ENCODE results near the gene SH3PXD2A. TPM values are rescaled to one million over a fixed set of nuclear protein-coding genes. Genes with fewer than 3 reads are reported as not detected.
A peak's percentile ranks its signal among the peaks of the same experiment; 100 is the strongest.

SH3PXD2A gene
- total RNA-seq, 1 donor = 29.0 TPM

DNA sequence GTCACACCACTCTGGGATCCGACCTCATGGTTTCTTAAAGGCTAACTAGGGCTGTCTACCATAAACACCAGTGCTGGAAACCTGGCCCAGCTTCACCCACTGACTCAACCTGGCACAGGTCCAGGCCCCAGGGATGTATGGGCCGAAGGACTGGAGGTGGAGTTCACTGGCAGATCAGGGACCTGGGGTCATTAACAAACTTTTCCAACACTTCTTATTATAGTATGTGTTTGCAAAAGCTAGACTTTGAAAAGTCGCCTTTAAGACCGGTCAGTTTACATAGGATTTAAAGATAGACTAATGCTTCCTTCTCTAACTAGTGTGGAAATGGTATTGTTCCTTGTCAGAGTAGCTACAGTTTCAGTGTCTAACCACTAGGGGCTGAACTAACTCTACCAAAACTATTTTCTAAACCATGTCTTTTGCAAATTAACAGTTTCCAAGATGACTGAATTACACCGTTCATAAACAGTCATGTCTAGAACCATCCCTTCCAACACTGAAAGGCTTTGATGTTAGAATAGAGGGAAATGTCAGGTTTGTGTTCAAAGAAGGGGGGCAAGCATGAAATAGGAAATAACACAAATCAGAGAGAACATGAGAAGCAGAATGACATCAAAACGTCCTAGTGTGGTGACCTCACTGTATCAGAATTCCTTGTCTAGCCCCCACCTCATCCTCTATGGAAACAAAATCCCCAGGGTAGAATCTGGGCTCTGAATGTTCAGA lies 32.9 kb upstream of the SH3PXD2A start:
- TF ChIP-seq, protein P1, sequence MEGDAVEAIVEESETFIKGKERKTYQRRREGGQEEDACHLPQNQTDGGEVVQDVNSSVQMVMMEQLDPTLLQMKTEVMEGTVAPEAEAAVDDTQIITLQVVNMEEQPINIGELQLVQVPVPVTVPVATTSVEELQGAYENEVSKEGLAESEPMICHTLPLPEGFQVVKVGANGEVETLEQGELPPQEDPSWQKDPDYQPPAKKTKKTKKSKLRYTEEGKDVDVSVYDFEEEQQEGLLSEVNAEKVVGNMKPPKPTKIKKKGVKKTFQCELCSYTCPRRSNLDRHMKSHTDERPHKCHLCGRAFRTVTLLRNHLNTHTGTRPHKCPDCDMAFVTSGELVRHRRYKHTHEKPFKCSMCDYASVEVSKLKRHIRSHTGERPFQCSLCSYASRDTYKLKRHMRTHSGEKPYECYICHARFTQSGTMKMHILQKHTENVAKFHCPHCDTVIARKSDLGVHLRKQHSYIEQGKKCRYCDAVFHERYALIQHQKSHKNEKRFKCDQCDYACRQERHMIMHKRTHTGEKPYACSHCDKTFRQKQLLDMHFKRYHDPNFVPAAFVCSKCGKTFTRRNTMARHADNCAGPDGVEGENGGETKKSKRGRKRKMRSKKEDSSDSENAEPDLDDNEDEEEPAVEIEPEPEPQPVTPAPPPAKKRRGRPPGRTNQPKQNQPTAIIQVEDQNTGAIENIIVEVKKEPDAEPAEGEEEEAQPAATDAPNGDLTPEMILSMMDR (IDR thresholded peaks at IDR 0.05; ENCODE audit: extremely low read depth, low read depth, low read length) = peak; percentile 91
- peaks cover 28% of the 10 kb centered on the region for H3K36me3 ChIP-seq (ENCODE audit: insufficient read depth, low read length)
- DNase-seq (ENCODE audit: insufficient read length, low spot score, missing footprints) = peak; percentile 90
- H3K79me2 ChIP-seq (ENCODE audit: insufficient read depth, low read length) = no peaks in the 10 kb centered on the region
- peak overlapping the region; percentile 56 for H3K4me2 ChIP-seq (ENCODE audit: insufficient read depth, low read length)
- H3K27me3 ChIP-seq (ENCODE audit: insufficient read depth, low read length) = no peaks in the 10 kb centered on the region
- H4K20me1 ChIP-seq (ENCODE audit: insufficient read depth, low read length) = no peaks in the 10 kb centered on the region
- H3K4me3 ChIP-seq (ENCODE audit: insufficient read depth, low read length) = no peak overlapping the region
- peaks cover 30% of the 10 kb centered on the region for H3K4me1 ChIP-seq (ENCODE audit: insufficient read depth, low read length)
- H2AFZ ChIP-seq (ENCODE audit: low read length) = peak overlapping the region; percentile 47
- H3K27ac ChIP-seq (ENCODE audit: low read depth, low read length) = peak overlapping the region; percentile 73
- no peaks in the 10 kb centered on the region for H3K9me3 ChIP-seq (ENCODE audit: low read depth, low read length)

DNA sequence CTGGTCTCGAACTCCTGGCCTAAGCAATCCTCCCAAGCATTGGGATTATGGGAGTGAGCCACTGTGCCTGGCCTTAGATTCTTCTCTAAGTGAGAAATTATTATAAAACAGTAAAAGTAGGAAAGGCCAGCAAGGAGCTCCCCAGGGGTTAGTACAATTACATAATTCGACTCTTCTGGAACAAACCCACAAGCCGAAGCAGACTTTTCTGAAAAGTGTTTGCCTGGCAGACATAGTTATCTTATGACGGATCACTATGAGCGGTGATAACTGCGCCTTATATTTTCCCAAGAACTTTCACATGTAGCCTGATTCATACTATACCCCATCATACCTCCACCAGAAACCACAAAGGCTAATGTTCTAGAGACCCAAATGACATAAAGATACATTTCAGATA lies 30.2 kb upstream of the SH3PXD2A start:
- no peak overlapping the region for H3K4me3 ChIP-seq (ENCODE audit: insufficient read depth, low read length)
- peak; percentile 89 for DNase-seq (ENCODE audit: insufficient read length, low spot score, missing footprints)
- no peaks in the 10 kb centered on the region for H3K9me3 ChIP-seq (ENCODE audit: low read depth, low read length)
- no peaks in the 10 kb centered on the region for H3K79me2 ChIP-seq (ENCODE audit: insufficient read depth, low read length)
- peak overlapping the region; percentile 68 for H3K27ac ChIP-seq (ENCODE audit: low read depth, low read length)
- TF ChIP-seq, protein P1 (IDR thresholded peaks at IDR 0.05; ENCODE audit: extremely low read depth, low read depth, low read length) = no peak
- H3K4me1 ChIP-seq (ENCODE audit: insufficient read depth, low read length) = peaks cover 30% of the 10 kb centered on the region
- no peaks in the 10 kb centered on the region for H3K27me3 ChIP-seq (ENCODE audit: insufficient read depth, low read length)
- H2AFZ ChIP-seq (ENCODE audit: low read length) = no peak overlapping the region
- H3K36me3 ChIP-seq (ENCODE audit: insufficient read depth, low read length) = peaks cover 37% of the 10 kb centered on the region
- no peaks in the 10 kb centered on the region for H4K20me1 ChIP-seq (ENCODE audit: insufficient read depth, low read length)
- H3K4me2 ChIP-seq (ENCODE audit: insufficient read depth, low read length) = no peak overlapping the region

DNA sequence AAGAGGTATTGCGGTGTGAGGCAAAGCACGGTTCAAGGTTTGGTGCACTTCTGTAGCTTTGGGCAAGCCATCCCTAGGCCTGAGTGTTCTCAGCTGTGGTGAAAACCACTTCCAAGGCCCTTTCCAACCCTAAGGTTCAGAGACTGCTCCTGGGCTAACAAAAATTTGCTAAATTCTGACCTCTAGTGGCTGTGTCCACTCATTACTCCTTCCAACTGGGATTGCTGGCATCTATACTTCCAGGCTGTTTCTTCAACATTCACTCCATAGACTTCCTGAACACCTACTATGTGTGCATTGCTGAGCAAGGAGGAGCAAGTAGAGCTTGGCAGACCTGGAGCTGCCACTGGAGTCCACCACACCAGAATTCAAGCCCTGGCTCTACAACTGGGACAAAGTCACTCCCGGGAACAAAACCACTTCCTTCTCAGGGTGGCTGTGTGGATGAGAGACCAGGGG lies 29.3 kb upstream of the SH3PXD2A start:
- Histone ChIP-seq H3K4me2 (ENCODE audit: insufficient read depth, low read length) (no peak overlapping the region), H3K27ac (ENCODE audit: low read depth, low read length) (peak overlapping the region; percentile 68), H4K20me1 (ENCODE audit: insufficient read depth, low read length) (no peaks in the 10 kb centered on the region), H2AFZ (ENCODE audit: low read length) (no peak overlapping the region), H3K79me2 (ENCODE audit: insufficient read depth, low read length) (no peaks in the 10 kb centered on the region), H3K9me3 (ENCODE audit: low read depth, low read length) (no peaks in the 10 kb centered on the region), H3K27me3 (ENCODE audit: insufficient read depth, low read length) (no peaks in the 10 kb centered on the region), H3K36me3 (ENCODE audit: insufficient read depth, low read length) (peaks cover 37% of the 10 kb centered on the region), H3K4me3 (ENCODE audit: insufficient read depth, low read length) (no peak overlapping the region), H3K4me1 (ENCODE audit: insufficient read depth, low read length) (peaks cover 30% of the 10 kb centered on the region)
- peak; percentile 87 for DNase-seq (ENCODE audit: insufficient read length, low spot score, missing footprints)
- TF ChIP-seq, protein P1 (IDR thresholded peaks at IDR 0.05; ENCODE audit: extremely low read depth, low read depth, low read length) = peak; percentile 80

DNA sequence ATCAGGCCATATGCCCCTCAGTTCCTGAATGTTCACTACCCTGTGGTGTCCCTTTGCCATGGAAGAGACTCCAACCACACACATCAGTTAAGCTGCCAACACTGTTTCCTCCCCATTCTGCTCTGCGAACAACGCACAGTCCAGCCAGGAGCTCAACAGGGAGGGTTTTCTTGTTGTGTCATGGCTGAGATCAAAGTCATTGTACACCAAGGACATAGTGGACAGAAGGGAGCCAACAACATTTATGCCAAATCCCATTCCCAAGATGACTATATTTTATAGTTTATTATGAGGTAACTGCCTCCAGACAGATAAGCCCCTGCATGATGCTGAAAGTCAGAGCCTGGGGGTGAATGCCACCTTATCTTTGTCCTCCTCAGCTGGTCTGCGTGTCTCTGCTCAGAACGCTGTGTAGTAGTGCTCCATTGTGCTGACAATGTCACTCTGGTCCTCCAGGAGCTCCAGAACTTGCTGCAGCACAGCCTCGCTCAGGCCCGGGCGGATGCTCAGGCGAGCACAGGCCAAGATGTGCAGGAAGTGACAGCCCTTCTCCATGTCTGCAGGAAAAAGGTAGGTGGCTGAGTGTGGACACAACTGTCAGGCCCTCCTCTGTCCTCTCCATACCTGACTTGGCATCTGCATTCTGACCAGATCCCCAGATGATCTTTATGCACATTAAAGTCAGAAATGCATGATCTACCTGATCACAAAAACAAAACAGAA lies 27.1 kb upstream of the SH3PXD2A start:
- Histone ChIP-seq H3K4me3 (ENCODE audit: insufficient read depth, low read length) (no peak overlapping the region), H3K79me2 (ENCODE audit: insufficient read depth, low read length) (no peaks in the 10 kb centered on the region), H3K9me3 (ENCODE audit: low read depth, low read length) (no peaks in the 10 kb centered on the region), H3K27ac (ENCODE audit: low read depth, low read length) (no peak overlapping the region), H4K20me1 (ENCODE audit: insufficient read depth, low read length) (no peaks in the 10 kb centered on the region), H2AFZ (ENCODE audit: low read length) (no peak overlapping the region), H3K4me1 (ENCODE audit: insufficient read depth, low read length) (peaks cover 16% of the 10 kb centered on the region), H3K27me3 (ENCODE audit: insufficient read depth, low read length) (no peaks in the 10 kb centered on the region), H3K4me2 (ENCODE audit: insufficient read depth, low read length) (no peak overlapping the region), H3K36me3 (ENCODE audit: insufficient read depth, low read length) (peaks cover 41% of the 10 kb centered on the region)
- TF ChIP-seq, protein P1 (IDR thresholded peaks at IDR 0.05; ENCODE audit: extremely low read depth, low read depth, low read length) = no peak
- DNase-seq (ENCODE audit: insufficient read length, low spot score, missing footprints) = no peak
